Endothelial cell of umbilical vein (primary cell): ENCODE data around the gene C6orf89. TPM values are rescaled to one million over a fixed set of nuclear protein-coding genes. Genes with fewer than 3 reads are reported as not detected.

Experiments used
- BruUV-seq: library from RNA; stranded (reverse); fragments of 400-500 nt; replicated peaks from 2 replicates; lab custom pipeline; 2021; lab: Mats Ljungman, UMichigan
- CTCF ChIA-PET: fragments of 300-600, 350-600 bp; sonication (Branson Sonifier 250); formaldehyde crosslinking; loops from one replicate; lab custom pipeline; 2021; ENCODE audit warnings: antibody characterized with exemption, inconsistent platforms; lab: Charles Lee
- POLR2A ChIA-PET: fragments of 300-600, 350-600 bp; sonication (Branson Sonifier 250); formaldehyde crosslinking; loops from one replicate; lab custom pipeline; 2021; ENCODE audit warnings: antibody characterized with exemption, inconsistent platforms; lab: Charles Lee
- DNase-seq: peaks from one replicate; pipeline ENCODE4 v3.0.0-alpha.2; 2011; ENCODE audit warnings: low read depth, low spot score
- FAIRE-seq: peaks from 2 replicates; lab custom pipeline; 2011; peaks lifted over from hg19 to GRCh38; lab: Jason Lieb, UNC
- H2AFZ ChIP-seq: 2 replicates; pipeline ENCODE4 v1.6.0; 2012; ENCODE audit warnings: low read depth, low read length, control low read depth, inconsistent platforms
- H3K27ac ChIP-seq: 2 replicates; pipeline ENCODE4 v1.5.1; 2011; ENCODE audit warnings: low read depth, mild to moderate bottlenecking, control low read depth, low read length, moderate library complexity; ENCODE audit not compliant: insufficient read depth
- H3K27me3 ChIP-seq, 2 experiments: 2 replicates each; pipeline versions ENCODE4 v1.6.0 to v1.6.1; 2011; ENCODE audit warnings: low read length in 2 of 2, mixed read lengths in 1 of 2; ENCODE audit not compliant: control insufficient read depth in 2 of 2, insufficient read depth in 2 of 2
- H3K36me3 ChIP-seq, 2 experiments: 2 replicates in 1 of 2; 3 replicates in 1 of 2; pipeline ENCODE4 v1.5.1; 2011; ENCODE audit warnings: low read length in 2 of 2, mild to moderate bottlenecking in 1 of 2, moderate library complexity in 1 of 2; ENCODE audit not compliant: control insufficient read depth in 2 of 2, insufficient read depth in 2 of 2; ENCODE audit errors: extremely low read depth in 1 of 2
- H3K4me1 ChIP-seq: 3 replicates; pipeline ENCODE4 v1.5.1; 2011; ENCODE audit warnings: mild to moderate bottlenecking, low read length; ENCODE audit not compliant: control insufficient read depth, insufficient read depth; ENCODE audit errors: extremely low read depth
- H3K4me2 ChIP-seq: 2 replicates; pipeline ENCODE4 v1.6.1; 2011; ENCODE audit warnings: low read length, control low read depth, mixed read lengths; ENCODE audit not compliant: insufficient read depth
- H3K4me3 ChIP-seq, 3 experiments: fragments of 200-600 bp in 1 of 3; sonication (generic), shearing (Covaris generic) in 1 of 3; replicated peaks in 1 of 3; 2 replicates each; pipeline ENCODE4 v1.5.1; 2011 to 2016; ENCODE audit warnings: control low read depth in 3 of 3, low read length in 3 of 3, mild to moderate bottlenecking in 2 of 3, inconsistent platforms in 1 of 3, low read depth in 1 of 3, moderate library complexity in 1 of 3; ENCODE audit not compliant: insufficient read depth in 1 of 3
- H3K79me2 ChIP-seq: 2 replicates; pipeline ENCODE4 v1.6.0; 2012; ENCODE audit warnings: low read length, inconsistent platforms; ENCODE audit not compliant: control insufficient read depth, insufficient read depth
- H3K9ac ChIP-seq: replicated peaks from 2 replicates; pipeline ENCODE3; 2011; ENCODE audit warnings: low read length, control low read depth; ENCODE audit not compliant: insufficient read depth; ENCODE audit errors: extremely low read depth
- H3K9me1 ChIP-seq: replicated peaks from 3 replicates; pipeline ENCODE4 v1.6.0; 2011; ENCODE audit warnings: mild to moderate bottlenecking, low read length; ENCODE audit not compliant: control insufficient read depth, insufficient read depth; ENCODE audit errors: extremely low read depth
- H3K9me3 ChIP-seq: replicated peaks from 2 replicates; pipeline ENCODE4 v1.5.1; 2012; ENCODE audit warnings: low read length, inconsistent platforms; ENCODE audit not compliant: control insufficient read depth, insufficient read depth
- H4K20me1 ChIP-seq: replicated peaks from 2 replicates; pipeline ENCODE3; 2011; ENCODE audit warnings: mild to moderate bottlenecking, low read length; ENCODE audit not compliant: control insufficient read depth, insufficient read depth; ENCODE audit errors: extremely low read depth
- EZH2 ChIP-seq: IDR thresholded peaks from 2 replicates; pipeline ENCODE4 v1.6.1; 2012; ENCODE audit warnings: borderline replicate concordance, low read depth, mild to moderate bottlenecking, moderate library complexity, low read length, inconsistent platforms; ENCODE audit not compliant: severe bottlenecking
- FOS ChIP-seq: IDR thresholded peaks from 2 replicates; pipeline ENCODE4 v1.6.1; 2011; ENCODE audit warnings: mild to moderate bottlenecking, low read length, moderate library complexity, borderline replicate concordance; ENCODE audit not compliant: insufficient read depth
- GATA2 ChIP-seq: IDR thresholded peaks from 2 replicates; pipeline ENCODE4 v1.7.0; 2011; ENCODE audit warnings: low read depth, mild to moderate bottlenecking, moderate library complexity, mixed read lengths, low read length; ENCODE audit not compliant: insufficient read length, insufficient read depth
- JUN ChIP-seq: IDR thresholded peaks from 2 replicates; pipeline ENCODE4 v1.6.1; 2011; ENCODE audit warnings: borderline replicate concordance, low read depth; ENCODE audit not compliant: insufficient read length, insufficient read depth
- MYC ChIP-seq: IDR thresholded peaks from one replicate; pipeline ENCODE4 v1.6.1; 2011; ENCODE audit warnings: mild to moderate bottlenecking, low read depth, low read length
- dilution Hi-C: fragments of 300-500 bp; cut with MboI; formaldehyde crosslinking; loops from one replicate; pipeline ENCODE4 v1.15.0; 2019; ENCODE audit warnings: low sequenced_read_pairs; ENCODE audit not compliant: extremely low pct_ligation_motif_present
- intact Hi-C: fragments of 100-400 bp; cut with micrococcal nuclease; formaldehyde crosslinking; loops from one replicate; pipeline ENCODE4 v1.10.0; 2022
- polyA plus RNA-seq, 4 experiments: library from polyadenylated mRNA; depleted of rRNA in 3 of 4; stranded (reverse) in 3 of 4; unstranded in 1 of 4; fragments of >200 nt; gene quantifications; 2 replicates each; pipeline versions ENCODE4 v1.2.1 to v1.2.3, GENCODE V29; 2011 to 2012; ENCODE audit warnings: missing spikeins in 1 of 4
- total RNA-seq: library from RNA; stranded (reverse); gene quantifications from 2 replicates; pipeline ENCODE4 v1.2.3, GENCODE V29; 2021
- TF ChIP-seq, protein P1 (sequence below), 2 donors: IDR thresholded peaks; 1 replicate in 1 of 2; 2 replicates in 1 of 2; pipeline ENCODE4 v1.5.1; 2011; ENCODE audit warnings: low read length in 2 of 2, mild to moderate bottlenecking in 2 of 2, moderate library complexity in 2 of 2, control low read depth in 1 of 2, inconsistent platforms in 1 of 2, low read depth in 1 of 2; ENCODE audit not compliant: insufficient read depth in 1 of 2; ENCODE audit errors: extremely low read depth in 1 of 2
- TF ChIP-seq, protein P2 (sequence below): IDR thresholded peaks from 2 replicates; pipeline ENCODE4 v1.6.1; 2011; ENCODE audit not compliant: insufficient read depth, insufficient read length

C6orf89 gene
- total and polyA plus RNA-seq, 2 donors (not counting 3 experiments of a cell fraction or from before 2014, with no cell fraction given) = 18.2 to 34.0 TPM

DNA sequence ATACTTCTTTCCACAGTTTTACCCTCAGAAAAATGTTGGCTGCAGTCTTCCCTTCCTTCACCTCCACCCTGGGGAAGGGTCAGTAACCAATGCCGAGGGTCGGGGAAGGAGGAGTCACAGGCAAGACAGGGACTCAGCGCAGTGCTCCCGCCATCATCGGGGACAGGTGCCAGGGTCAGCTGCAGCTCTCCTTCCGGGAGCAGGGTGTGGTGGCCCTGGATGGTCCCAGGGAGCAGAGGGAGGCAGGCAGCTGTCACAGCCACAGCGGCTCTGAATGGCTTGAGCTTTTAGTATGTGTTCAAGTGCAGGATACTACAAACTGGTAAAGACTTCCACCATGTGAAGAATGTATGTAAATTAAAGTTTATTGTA, 42.8 kb downstream of the C6orf89 start:
- Histone ChIP-seq H2AFZ (no peak overlapping the region), H3K27me3 (no peaks in the 10 kb centered on the region), H3K79me2 (no peaks in the 10 kb centered on the region), H3K9me1 (no peaks in the 10 kb centered on the region), H3K9me3 (no peaks in the 10 kb centered on the region), H4K20me1 (no peaks in the 10 kb centered on the region), H3K27ac (no peak overlapping the region), H3K9ac (no peak overlapping the region), H3K4me1 (peaks cover 8% of the 10 kb centered on the region), H3K4me3 (no peak overlapping the region), H3K36me3 (peaks cover 2 to 6% of the 10 kb centered on the region in 2 experiments), H3K4me2 (no peak overlapping the region)
- no TSS peak for BruUV-seq
- DNase-seq = no peak
- dilution Hi-C loops = no loop called here
- intact Hi-C loops = no loop called here
- no peak for TF ChIP-seq MYC
- TF ChIP-seq, protein P1, sequence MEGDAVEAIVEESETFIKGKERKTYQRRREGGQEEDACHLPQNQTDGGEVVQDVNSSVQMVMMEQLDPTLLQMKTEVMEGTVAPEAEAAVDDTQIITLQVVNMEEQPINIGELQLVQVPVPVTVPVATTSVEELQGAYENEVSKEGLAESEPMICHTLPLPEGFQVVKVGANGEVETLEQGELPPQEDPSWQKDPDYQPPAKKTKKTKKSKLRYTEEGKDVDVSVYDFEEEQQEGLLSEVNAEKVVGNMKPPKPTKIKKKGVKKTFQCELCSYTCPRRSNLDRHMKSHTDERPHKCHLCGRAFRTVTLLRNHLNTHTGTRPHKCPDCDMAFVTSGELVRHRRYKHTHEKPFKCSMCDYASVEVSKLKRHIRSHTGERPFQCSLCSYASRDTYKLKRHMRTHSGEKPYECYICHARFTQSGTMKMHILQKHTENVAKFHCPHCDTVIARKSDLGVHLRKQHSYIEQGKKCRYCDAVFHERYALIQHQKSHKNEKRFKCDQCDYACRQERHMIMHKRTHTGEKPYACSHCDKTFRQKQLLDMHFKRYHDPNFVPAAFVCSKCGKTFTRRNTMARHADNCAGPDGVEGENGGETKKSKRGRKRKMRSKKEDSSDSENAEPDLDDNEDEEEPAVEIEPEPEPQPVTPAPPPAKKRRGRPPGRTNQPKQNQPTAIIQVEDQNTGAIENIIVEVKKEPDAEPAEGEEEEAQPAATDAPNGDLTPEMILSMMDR (IDR thresholded peaks at IDR 0.05; ENCODE audit: extremely low read depth in 1 of 2, insufficient read depth in 1 of 2, low read depth in 1 of 2, low read length in 2 of 2) = no peak
- TF ChIP-seq JUN = no peak
- no peak for TF ChIP-seq EZH2
- ChIA-PET CTCF (interaction anchor here (0.7 kb wide), 1 partner anchor 90 kb away, joined by 3 read pairs; no protein-coding TSS in a partner anchor), POLR2A (no interaction called here)
- FAIRE-seq = no peak

DNA sequence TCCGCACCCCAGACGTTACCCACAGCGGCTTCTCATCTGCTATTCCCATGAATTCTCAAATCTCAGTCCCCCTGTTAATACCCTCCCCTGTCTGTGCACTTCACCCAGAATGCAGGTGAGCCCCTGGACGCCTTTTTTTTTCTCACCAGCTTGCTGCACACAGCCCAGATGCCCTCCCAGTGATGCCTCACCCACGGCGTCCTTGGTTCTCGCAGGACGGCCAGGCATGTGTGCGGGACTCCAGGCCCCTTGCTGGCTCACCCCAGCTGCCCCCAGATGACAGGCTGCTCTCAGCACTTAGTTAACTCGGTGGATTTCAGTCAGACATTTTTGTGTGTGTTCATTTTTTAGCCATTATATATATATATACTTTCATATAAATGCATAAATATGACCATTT, 43.4 kb downstream of the C6orf89 start:
- FAIRE-seq (no peak), DNase-seq (no peak)
- no peaks in the 10 kb centered on the region for H3K27me3 ChIP-seq
- H3K27ac ChIP-seq = no peak overlapping the region
- peaks cover 8% of the 10 kb centered on the region for H3K4me1 ChIP-seq
- no peaks in the 10 kb centered on the region for H3K79me2 ChIP-seq
- no TSS peak for BruUV-seq
- H3K4me3 ChIP-seq = no peak overlapping the region
- intact Hi-C loops (no loop called here), dilution Hi-C loops (no loop called here)
- H3K9me3 ChIP-seq = no peaks in the 10 kb centered on the region
- H3K9ac ChIP-seq = no peak overlapping the region
- POLR2A ChIA-PET = no interaction called here
- no peak overlapping the region for H2AFZ ChIP-seq
- no peaks in the 10 kb centered on the region for H3K9me1 ChIP-seq
- peaks cover 2 to 3% of the 10 kb centered on the region in 2 experiments for H3K36me3 ChIP-seq
- H4K20me1 ChIP-seq = no peaks in the 10 kb centered on the region
- CTCF ChIA-PET = interaction anchor here (0.7 kb wide), 1 partner anchor 89 kb away, joined by 3 read pairs; no protein-coding TSS in a partner anchor
- TF ChIP-seq, protein P2, sequence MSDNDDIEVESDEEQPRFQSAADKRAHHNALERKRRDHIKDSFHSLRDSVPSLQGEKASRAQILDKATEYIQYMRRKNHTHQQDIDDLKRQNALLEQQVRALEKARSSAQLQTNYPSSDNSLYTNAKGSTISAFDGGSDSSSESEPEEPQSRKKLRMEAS = no peak
- TF ChIP-seq FOS = no peak
- TF ChIP-seq, protein P1 (IDR thresholded peaks at IDR 0.05; ENCODE audit: extremely low read depth in 1 of 2, insufficient read depth in 1 of 2, low read depth in 1 of 2, low read length in 2 of 2) = no peak
- TF ChIP-seq GATA2 = no peak
- no peak for TF ChIP-seq MYC
- no peak for TF ChIP-seq JUN
- no peak overlapping the region for H3K4me2 ChIP-seq
